Esophagus muscularis mucosa (tissue), 4 donors: ENCODE measurements around the gene MYO7B.

ENCODE experiments used
- CTCF ChIP-seq, 3 experiments: fragments of 200-600 bp in 2 of 3; fragments of 450-650 bp in 1 of 3; sonication (generic) in 2 of 3; IDR thresholded peaks; one replicate each; pipeline ENCODE4 v1.5.1; 2017 to 2019; ENCODE audit warnings: antibody characterized with exemption in 3 of 3, mild to moderate bottlenecking in 2 of 3, moderate library complexity in 1 of 3
- EP300 ChIP-seq: sonication (generic); formaldehyde crosslinking; IDR thresholded peaks from one replicate; pipeline ENCODE4 v1.6.1; 2017; ENCODE audit warnings: antibody characterized with exemption
- POLR2A ChIP-seq: fragments of 450-650 bp; IDR thresholded peaks from one replicate; pipeline ENCODE4 v1.6.1; 2017; ENCODE audit warnings: antibody characterized with exemption, moderate library complexity, mild to moderate bottlenecking, low read depth
- POLR2AphosphoS5 ChIP-seq, 2 donors: sonication (generic); formaldehyde crosslinking; IDR thresholded peaks; one replicate each; pipeline ENCODE4 v1.6.1; 2017; ENCODE audit warnings: antibody characterized with exemption in 2 of 2

GRCh38 chr2:127621981-127622431 lies 86.5 kb downstream of the MYO7B start:
- TF ChIP-seq POLR2A (no peak), CTCF (IDR thresholded peaks at IDR 0.05) (no peak), EP300 (no peak), POLR2AphosphoS5 (IDR thresholded peaks at IDR 0.05) (no peak)
